Measurements from ENCODE around the gene ZNF286A. TPM values are rescaled to one million over a fixed set of nuclear protein-coding genes. Genes with fewer than 3 reads are reported as not detected.

Gene ZNF286A
- total and polyA plus RNA-seq, 2 donors (not counting 1 experiment from before 2014, with no cell fraction given): 31.3 to 45.9 TPM

- no peaks in the 10 kb centered on the region for H3K9me3 ChIP-seq (ENCODE audit: control insufficient read depth, insufficient read depth, low read depth, low read length)
- no peak overlapping the region for H3K9ac ChIP-seq (ENCODE audit: insufficient read depth, low read length)
- no peaks in the 10 kb centered on the region for H4K20me1 ChIP-seq (ENCODE audit: control insufficient read depth, extremely low read depth, insufficient read depth, low read length)
- no peaks in the 10 kb centered on the region for H3K4me1 ChIP-seq (ENCODE audit: control insufficient read depth, extremely low read depth, insufficient read depth, low read length)
- H3K27me3 ChIP-seq (ENCODE audit: control insufficient read depth, insufficient read depth, low read length): no peaks in the 10 kb centered on the region
- TF ChIP-seq CTCF (conservative IDR thresholded peaks at IDR 0.05 in 1 of 2, IDR thresholded peaks at IDR 0.05 in 1 of 2; ENCODE audit: low read depth in 1 of 2, low read length in 2 of 2): no peak
- no peak for TF ChIP-seq EZH2 (IDR thresholded peaks at IDR 0.05; ENCODE audit: low read length, missing control alignments)
- H2AFZ ChIP-seq (ENCODE audit: low read length): no peak overlapping the region
- no peaks in the 10 kb centered on the region for H3K36me3 ChIP-seq (ENCODE audit: control insufficient read depth, insufficient read depth, low read length)
- no peak overlapping the region for H3K4me2 ChIP-seq (ENCODE audit: extremely low read depth, insufficient read depth, low read length)
- no peaks in the 10 kb centered on the region for H3K79me2 ChIP-seq (ENCODE audit: control insufficient read depth, insufficient read depth, low read length)
- DNase-seq (ENCODE audit: low read depth in 2 of 2): no peak
- H3K27ac ChIP-seq (ENCODE audit: insufficient read depth, low read length): no peak overlapping the region
- no peak overlapping the region for H3K4me3 ChIP-seq (replicated peaks in 1 of 4; ENCODE audit: control extremely low read depth in 1 of 4, insufficient read depth in 1 of 4, low read depth in 3 of 4, low read length in 4 of 4)
Observed at GRCh38 chr17:15740570-15741120, 41.1 kb downstream of the ZNF286A start.

DNA sequence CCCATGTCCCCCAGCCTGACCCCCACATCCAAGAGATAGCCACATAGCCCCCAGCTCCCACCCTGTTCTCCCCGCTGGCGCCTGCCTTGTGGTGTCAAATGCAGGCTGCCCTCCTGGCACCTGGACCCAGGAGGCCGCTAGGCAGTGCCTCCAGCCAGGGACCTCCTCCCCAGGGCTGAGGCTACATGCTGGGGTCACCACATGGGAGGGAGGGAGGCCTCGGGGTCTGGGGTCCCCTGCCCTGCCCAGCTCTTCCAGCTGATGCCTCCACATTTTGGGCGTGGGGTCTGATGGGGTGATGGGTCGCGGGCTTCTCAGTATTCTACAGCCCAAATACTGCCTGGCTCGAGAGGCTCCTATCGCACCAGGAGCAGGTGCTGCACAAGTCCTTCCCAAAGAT, 42.1 kb downstream of the ZNF286A start:
- no peak overlapping the region for H2AFZ ChIP-seq (ENCODE audit: low read length)

More for the DNA sequence above, 42.1 kb downstream of the ZNF286A start:
- H3K79me2 ChIP-seq (ENCODE audit: control insufficient read depth, insufficient read depth, low read length): no peaks in the 10 kb centered on the region
- no peak overlapping the region for H3K9ac ChIP-seq (ENCODE audit: insufficient read depth, low read length)
- DNase-seq (ENCODE audit: low read depth in 2 of 2): no peak
- no peak overlapping the region for H3K4me3 ChIP-seq (replicated peaks in 1 of 4; ENCODE audit: control extremely low read depth in 1 of 4, insufficient read depth in 1 of 4, low read depth in 3 of 4, low read length in 4 of 4)
- no peaks in the 10 kb centered on the region for H3K36me3 ChIP-seq (ENCODE audit: control insufficient read depth, insufficient read depth, low read length)
- no peaks in the 10 kb centered on the region for H3K9me3 ChIP-seq (ENCODE audit: control insufficient read depth, insufficient read depth, low read depth, low read length)
- H3K27me3 ChIP-seq (ENCODE audit: control insufficient read depth, insufficient read depth, low read length): no peaks in the 10 kb centered on the region
- no peak overlapping the region for H3K27ac ChIP-seq (ENCODE audit: insufficient read depth, low read length)
- no peak for TF ChIP-seq EZH2 (IDR thresholded peaks at IDR 0.05; ENCODE audit: low read length, missing control alignments)
- TF ChIP-seq CTCF (conservative IDR thresholded peaks at IDR 0.05 in 1 of 2, IDR thresholded peaks at IDR 0.05 in 1 of 2; ENCODE audit: low read depth in 1 of 2, low read length in 2 of 2): no peak
- no peak overlapping the region for H3K4me2 ChIP-seq (ENCODE audit: extremely low read depth, insufficient read depth, low read length)
- H3K4me1 ChIP-seq (ENCODE audit: control insufficient read depth, extremely low read depth, insufficient read depth, low read length): no peaks in the 10 kb centered on the region
- no peaks in the 10 kb centered on the region for H4K20me1 ChIP-seq (ENCODE audit: control insufficient read depth, extremely low read depth, insufficient read depth, low read length)
